NCI-H1930 (cell line): ENCODE data around the gene HOXB1.

ENCODE experiments used
- DNase-seq, 2 experiments: peaks; one replicate each; lab custom pipeline; 2025; lab: John Stamatoyannopoulos, UW

Gene HOXB1

DNA sequence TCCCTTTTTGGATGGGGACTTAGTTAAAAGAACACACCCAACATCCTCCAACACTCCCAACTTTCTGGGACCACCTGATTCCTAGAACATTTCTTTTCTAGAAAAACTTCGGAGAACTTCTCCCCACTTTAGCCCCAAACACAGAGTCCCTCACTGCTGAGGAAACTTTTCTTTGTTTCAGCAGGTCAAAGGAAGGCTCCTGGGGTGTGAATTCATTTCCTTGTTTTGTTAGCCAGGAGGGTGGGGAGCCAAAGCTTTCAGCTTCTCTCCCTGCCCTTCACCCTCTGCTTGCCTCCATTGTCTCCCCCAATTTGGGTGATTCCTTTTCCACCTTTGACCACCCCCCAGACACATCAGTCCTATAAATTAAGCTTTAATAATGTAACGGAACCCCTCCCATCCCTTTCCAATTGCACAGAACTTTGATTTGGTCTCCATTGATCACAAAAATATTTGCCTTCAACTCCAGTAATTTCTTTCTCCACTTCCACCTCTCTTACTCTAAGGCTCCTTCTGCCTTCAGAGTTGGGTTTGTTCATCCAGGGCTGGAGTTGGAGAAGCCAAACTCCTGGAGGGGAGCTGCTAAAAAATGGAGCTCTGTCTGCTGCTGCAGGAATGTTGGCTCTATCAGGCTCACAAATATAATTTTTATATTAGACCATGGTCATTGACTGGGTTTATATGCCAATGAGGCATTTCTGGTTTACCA, 37.0 kb upstream of the HOXB1 start:
- DNase-seq: no peak

DNA sequence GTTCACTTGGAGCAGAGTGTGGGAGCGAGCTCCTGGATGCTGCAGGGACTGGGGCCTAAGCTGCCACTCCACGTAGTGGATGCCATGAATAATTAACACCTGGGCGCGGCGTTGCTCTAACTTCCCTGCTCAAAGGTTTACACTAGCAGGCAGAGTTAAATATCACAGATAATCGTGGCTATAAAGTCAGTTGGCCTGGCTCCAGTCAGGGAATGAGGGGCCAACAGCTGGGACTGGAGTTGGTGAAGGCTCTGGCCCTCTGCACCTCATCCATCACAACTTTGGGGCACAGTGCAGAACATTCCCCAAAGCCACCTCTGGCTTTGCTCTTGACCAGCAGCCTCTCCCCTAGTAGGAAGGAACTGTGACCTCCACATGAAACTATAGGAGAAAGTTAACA, 36.4 kb upstream of the HOXB1 start:
- DNase-seq: no peak

DNA sequence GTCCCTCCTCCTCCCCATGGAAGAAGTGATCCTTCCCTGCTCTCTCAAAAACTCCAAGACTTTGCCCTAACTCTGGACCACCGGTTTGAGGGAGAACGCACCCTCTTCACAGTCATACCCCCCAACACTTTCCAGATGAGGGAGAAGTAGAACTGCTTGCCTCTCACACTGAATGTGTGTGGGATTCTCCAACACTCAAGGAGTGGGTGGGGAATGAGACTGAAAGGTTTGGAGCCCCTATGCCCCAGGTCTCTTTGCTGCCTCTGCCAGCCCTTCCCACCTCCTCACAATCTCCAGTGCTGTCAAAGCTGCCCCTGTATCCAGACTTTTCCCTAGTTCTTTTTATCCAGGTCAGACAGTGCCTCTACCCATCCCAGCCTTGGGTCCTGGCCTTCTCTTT, 35.9 kb upstream of the HOXB1 start:
- DNase-seq: no peak

DNA sequence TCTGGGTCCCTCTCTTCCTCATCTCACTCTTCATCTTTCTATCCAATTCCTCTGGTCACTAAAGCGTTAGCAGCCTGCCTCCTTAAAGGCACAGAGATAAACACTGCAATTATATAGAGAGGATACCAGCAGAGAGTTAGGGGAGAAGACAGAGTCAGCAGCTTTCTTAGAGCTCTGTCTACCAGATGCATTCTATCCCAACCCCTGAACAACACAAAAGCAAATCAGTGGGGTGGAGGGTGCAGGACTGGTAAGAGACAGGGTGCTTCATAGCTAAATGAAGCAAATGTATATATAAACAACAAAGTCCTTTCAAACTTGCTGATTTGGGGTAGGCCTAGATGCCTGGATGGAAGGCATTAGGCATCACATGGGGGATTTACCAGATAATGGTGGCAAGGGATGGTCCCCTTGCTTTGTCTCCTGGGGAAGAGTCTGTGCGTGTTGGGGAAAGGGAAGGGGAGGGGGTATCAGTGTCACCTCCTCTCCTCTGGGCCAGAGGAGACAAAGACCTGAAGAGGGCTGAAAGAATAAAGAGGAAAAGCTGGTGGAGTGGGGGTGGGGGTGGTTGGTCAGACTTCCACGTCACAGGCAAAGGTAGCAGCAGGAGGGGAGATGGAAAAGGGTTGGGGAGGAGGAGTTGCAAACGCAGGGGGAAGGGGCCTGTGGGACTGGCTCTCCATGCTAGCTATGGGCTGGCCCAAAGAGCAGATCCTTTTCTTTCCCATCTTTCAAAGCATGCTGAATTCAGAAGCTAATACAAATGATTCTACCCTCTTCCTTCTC, 35.3 kb upstream of the HOXB1 start:
- DNase-seq: no peak

DNA sequence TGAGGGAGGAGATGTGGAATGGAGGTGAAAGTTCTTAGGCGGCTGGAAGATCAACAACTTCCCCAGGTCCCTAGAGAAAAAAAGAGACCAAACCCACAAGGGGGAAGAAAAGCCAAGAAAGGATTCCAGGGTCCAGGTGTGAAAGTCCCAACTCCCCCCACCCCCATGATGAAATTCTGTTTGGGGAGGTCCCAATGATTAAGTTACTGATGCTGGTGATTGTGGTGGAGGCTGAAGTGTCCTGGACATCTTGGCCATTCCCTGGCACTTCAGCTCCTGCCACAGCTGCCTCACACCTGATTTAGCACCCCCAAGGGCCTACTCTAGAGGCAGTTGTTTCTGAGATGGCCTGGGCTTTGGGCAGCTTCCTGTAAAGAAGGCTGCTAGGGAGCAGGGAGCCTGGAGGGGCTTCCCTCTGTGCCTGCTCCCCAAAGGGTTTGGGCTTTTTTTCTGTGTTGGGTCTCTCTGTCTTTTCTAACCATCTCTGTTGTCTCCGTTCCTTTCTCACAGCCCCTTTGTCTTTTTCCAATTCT, 34.3 kb upstream of the HOXB1 start:
- DNase-seq: no peak

DNA sequence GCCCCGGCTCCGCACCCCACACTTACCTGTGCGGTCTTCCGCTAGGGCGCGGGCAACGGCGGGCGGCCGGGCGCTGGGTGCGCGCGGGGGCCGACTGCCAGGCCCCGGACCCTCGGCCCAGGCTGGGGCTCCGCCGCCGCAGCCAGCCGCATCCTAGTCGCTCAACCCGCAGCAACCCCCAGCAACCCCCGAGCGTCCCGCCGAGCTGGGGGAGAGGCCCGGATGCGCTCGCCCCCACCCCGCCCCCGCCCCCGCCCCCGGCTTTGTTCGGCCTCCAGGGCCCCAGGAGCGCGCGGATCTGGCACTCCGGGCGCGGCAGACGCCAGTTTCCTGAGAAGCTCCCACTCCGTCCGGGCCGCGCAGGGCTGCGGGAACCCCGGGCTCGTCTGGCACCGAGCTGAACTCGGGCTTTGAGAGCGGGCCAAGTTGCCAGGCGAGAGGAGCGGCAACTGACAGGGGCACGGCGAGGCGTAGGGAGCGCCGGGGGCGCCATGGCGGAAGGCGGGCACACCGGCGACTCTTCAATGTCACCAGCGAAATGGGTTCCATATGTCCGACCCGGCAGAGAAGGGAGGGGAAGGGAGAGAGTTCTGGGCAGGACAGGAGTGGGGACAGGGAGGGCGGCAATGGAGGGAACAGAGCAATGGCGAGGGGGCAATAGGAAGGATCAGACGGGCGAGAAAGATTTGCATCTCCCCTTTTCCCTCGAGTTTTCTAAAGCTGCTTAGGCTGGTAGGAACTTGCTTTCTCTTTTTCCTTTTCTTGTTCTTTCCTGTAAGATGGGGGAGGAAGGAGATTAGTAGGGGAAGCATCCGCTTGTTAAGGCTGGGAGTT, 33.6 kb upstream of the HOXB1 start:
- no peak for DNase-seq

DNA sequence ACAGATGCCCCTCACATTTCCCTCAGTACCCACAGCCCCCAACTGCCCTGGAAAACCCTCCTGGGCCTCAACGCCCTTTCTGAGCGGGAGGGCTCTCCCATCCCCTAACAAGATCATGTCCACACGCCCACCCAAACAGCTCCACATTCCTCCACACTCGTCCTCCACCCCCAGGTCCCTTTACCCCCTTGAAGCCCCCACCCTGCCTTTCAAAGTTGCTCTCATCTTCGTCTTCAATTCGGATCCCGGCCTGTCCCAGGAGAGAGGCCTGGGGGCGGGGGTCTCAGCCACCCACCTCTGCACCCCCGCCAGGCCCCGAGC, 33.0 kb upstream of the HOXB1 start:
- no peak for DNase-seq

DNA sequence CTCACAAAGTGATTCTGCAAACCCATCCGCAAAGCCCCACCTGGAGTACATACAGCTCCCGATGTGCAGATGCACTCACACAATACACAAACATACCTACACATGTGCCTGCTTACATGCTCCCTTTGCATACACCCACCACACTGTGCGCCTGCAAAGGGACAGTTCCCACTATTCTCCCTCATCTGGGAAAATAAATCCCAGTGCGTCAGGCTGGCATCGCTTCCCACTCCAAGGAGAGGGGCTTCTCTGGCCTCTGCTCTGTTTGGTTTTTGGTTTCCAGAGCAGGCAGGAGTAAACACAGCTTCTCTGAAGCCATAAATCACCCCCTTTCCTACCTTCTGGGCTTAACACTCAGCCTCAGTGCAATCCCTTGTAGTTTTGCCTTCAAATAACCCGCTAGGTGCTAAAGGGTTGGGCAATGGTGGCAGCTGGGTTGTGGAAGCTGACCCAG, 32.6 kb upstream of the HOXB1 start:
- no peak for DNase-seq

DNA sequence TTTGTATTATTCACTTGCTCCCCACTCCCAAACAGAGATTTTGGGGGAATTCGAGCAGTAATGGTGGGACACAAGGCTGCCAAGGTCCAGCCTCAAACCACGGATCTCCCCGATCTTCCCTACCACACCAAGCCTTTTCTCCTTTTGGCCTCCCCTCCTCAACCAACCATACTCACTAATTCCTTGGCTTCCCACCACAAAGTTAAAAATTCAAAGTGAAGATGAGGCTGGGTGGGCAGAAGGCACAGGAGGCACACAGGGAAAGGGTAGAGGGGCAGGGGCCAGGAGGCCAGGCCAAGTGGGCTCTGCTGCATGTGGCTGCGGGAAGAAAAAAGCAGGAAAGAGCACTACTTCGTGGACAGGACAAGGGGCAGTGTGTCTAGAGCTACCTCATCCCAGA, 32.1 kb upstream of the HOXB1 start:
- no peak for DNase-seq

DNA sequence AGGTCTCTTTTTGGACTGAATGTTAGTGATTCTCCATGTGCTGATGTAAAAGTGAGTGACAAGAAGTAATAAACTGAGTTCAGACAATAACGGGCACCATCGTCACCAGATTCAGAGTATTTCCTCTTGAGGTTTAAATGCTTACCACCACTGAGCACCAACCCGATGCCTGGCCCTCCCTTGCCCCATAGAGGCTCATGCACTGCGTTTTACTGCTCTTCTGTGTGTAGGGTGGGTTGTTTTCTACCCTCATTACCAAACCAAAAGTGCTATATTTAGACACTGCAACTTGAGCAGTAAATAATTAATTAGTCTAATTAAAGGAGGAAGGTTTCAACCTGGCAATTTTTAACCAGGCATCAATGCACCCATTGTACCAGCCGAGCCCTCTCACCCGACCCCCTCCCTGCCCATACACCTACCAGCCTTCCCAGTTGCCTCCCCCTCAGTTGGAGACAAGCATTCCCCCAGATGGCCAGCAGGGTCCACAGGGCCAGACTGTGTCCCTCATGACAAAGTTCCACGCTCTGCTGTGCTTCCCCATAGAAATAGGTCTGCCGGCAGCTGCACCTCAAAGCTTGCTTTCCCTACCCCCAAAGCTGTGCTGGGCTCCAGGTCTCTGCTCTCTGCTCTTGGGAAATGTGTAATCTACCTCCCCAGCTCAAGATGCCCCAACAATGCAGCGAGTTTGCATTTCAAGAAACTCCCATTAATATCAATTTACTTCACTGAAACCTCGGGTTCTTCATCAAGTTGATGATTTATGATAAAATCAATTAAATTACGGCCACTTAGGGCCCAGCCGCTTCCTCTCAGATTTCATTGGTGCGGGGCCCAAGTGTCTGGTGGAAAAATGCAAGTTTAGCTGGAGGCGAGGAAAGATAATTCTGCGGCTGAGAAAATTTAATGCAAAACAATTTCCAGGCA, 31.3 kb upstream of the HOXB1 start:
- no peak for DNase-seq

DNA sequence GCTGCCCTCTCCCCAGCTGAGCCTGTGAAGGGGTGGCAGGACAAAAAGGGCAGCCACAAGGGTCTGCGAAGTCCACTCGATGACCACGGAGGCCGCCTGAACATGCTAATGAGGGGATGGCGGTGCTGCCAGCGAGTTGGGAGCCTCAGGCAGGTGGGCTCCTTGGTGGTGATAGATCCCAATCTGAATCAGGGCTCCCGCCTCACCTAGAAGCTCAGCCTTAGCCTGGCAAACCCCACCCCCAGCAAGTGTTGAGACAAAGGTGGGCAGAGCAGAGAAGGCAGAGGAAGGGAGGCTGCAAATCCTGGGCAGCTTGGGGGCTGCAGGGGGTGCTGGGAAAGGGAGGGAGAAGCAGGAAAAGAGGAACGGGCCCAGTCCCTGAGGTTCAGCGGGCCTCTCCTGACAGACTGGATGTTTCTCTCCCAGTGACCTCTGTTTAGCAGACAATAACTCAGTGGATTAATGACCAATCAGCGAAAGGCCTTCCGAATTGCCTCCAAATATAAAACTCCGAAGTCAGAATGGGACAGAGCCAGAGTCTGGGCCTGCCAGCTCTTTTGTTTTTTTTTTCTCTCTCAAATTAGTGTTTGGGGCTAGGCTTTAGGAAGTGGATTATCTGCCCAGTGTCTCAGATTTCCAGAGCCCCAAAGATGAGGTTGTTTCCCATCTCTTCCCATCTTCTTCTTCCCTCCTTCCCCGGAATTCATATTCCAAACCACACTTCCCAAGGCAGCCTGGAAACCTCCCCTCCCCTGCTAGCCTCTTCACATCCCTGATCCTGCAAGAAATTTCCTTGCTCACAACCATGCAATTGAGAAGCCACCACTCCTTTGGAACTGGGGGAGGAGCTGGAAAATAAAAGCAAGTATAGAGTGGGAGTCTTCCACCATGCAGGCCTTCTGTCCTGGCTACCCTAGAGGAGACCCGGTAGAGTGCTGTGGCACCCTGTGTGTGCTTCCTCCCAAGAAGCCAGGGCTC, 29.3 kb upstream of the HOXB1 start:
- DNase-seq: no peak

DNA sequence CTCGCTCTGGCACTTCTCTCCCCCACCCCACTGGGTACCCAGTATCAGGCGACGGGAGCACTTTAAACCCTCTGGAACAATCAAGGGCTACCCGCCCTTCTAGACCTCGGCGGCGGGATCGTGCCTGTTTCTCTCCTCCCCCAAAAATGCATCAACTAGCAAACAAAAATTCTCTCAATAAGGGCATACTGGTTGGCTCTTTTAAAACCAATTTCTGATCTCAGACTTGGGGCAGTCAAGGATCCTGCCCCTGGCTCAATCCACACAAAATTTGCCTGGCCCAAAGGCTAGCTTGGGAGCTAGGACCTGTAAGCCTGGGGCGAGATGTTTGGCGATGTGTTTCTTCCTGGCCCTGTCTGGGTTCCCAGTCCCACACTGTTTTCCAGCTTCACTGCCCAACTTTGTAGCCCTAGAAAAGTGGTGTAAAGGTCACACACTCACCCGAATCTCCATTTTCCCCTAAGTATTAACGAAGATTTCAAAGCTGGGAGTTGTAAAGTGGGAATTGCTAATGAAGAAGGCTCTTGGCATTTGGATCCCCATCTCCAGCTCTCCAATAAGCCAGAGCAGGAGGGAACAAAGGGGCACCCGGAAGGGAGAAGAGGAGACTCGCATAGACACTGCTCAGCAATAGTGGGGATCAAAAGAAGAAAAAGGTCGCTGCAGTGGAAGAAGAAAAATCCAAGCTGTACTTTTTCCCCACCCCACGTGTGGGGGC, 28.5 kb upstream of the HOXB1 start:
- DNase-seq: no peak

DNA sequence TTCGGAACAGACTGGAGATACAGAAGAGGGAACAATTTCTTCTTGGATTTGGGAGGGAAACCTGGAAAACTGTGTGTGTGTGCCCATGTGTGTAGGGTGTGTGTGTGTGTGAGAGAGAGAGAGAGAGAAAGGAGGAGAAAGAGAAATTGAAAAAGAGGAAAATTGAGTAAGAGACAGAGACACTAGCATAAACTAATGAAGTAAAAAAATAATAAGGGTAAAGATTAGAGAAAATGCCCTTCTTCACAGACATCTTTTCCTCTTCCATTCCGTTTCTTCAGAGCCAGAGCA, 28.0 kb upstream of the HOXB1 start:
- DNase-seq: no peak

DNA sequence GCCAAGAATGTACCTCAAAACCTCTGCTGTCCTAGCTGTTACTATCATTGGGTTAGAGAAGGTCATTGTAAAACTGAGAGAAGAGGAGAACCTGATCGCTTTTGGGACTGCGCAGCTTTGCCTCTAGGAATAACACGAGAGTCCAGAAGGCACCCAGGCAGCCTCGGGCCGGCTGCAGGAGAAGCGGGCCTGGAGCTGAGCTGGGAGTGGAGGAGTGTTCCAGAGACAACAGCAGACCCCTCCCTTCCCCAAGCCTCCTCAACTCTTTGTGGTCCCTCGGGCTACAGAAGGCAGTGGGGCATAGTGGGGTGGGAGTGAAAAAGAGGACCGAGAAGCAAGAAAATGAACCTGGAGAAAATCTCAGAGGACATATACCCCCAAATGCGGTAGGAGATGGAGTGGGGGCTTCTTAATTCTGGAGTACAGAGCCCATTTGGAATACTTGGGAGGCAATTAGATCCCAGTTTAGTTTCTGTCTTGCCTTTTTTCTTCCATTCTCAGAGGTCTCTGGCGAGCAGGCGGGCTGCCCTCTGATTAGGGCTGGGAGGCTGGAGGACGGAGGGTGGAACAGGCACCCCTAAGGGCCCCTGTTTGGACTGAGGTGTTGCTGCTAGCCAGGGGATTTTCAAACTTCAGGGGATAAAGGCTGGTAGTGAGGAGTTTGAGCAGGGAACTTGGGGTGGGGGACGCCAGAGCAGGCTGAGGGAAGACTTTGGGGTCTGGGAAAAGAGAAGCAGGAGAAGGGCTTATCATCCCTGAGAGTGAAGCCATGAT, 27.4 kb upstream of the HOXB1 start:
- DNase-seq: no peak

DNA sequence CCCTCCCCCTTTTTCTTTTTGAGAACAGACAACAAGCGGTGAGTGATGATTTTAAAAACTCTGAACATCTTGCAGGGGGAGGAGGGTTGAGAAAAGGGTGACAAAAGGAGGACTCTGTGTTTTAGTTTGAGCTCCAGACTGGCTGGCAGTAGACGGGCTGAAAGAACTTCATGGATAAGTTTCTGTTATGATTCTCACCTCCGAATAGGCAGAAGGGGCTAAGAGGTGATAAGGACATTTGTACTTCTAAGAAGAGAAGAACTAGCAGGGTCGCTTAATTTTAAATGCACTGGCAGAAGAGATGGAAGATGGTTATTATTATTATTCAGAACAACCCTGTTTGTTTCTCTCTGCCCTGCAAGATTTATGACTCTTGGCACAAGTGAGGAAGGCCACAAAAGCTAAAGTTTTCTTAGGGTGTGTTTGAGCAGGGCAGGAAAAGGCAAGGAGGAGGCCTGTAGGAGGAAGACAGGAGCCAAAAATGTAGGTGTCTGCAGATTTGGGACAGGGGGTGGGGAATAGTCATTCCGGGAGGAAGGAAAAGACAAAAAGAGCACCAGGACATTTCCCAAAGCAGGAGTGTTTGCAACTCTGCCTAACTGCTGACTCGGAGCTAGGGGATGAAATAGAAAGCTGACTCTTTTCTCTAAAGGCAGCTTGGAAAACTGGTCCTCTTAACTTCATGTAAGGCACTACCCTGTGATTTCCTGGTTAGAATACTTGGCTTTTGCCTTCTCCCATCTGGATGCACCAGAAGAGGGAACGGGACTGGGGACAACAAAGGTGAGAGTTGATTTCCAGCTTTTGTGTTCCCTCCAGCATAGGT, 26.0 kb upstream of the HOXB1 start:
- no peak for DNase-seq

DNA sequence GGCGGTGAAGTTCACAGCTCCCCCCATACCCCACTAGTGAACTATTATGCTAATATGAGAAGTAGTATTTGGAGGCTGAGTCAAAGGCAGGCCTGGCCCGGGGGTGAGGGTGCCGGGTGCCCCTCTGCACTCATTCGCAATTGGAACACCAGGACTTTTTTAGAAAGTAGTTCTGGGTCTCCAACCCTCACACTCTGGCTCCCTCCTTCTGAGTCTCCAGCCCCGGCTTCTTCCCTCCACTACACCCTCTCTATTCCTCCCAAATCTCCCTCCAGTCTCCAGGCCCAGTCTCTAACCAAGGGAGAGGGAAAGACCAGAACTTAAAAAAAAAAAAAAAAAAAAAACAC, 25.4 kb upstream of the HOXB1 start:
- DNase-seq: no peak

DNA sequence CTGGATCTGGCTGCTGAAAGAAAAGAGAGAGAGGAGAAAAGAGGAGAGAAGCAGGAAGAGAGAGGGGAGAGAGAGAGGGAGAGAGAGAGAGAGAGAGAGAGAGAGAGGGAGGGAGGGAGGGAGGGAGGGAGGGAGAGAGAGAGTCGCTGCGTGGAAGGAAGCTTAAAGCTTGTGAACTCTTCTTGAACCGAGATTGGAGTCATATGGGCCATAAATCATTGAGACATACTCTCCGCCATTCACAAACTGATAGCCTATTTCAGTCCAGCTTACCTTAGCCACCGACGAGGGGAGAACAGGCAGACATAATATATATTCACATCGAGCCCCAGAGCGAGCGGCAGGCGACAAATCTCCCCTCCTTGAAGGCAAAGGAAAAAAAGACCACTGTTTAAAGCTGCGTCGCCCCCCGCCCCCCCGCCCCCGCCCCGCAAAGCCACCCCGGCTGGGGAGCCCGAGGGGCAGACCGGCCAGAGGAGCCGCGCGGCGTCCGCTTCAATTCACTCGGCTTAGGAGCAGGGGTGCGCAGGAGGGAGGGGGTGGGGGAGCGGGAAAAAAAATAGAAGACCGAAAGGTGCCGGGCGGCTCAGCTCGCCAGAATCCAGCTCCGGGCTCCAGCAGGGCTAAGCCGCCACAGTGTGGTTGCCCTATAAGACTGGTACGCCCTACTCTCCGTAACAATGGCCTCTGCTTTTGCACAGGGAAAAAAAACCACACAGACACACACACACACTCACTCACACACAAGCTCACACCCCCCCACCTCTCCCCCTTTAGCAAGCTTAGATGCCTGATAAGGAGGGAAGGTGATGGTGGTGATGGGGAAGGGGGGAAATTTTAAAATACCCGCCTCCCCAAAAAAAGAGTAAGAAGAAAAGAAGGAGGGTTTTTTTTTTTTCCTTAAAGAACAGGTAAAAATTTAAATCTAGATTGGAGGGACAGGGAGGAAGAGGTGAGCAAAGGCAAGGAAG, 24.7 kb upstream of the HOXB1 start:
- DNase-seq: peak in 1 of 2 experiments; percentile 12
